ENCODE results near the gene MCOLN2. TPM values are rescaled to one million over a fixed set of nuclear protein-coding genes. Genes with fewer than 3 reads are reported as not detected.
"Not testable (repeated sequence)": the region's sequence is repeated elsewhere in the genome, so short reads cannot be mapped to it uniquely, and the experiment has no call there.

The MCOLN2 gene
- total and polyA plus RNA-seq, 2 of the 4 experiments (the other 2 are of a cell fraction): 0.43 to 0.54 TPM

GRCh38 chr1:85015826-85016225 lies 18.9 kb upstream of the MCOLN2 start:
- no peak for TF ChIP-seq MAZ (IDR thresholded peaks at IDR 0.05; ENCODE audit: borderline replicate concordance, low read depth, low read length)
- Histone ChIP-seq H3K36me3 (ENCODE audit: control insufficient read depth, insufficient read depth, low read length) (no peaks in the 10 kb centered on the region), H3K9ac (ENCODE audit: low read depth, low read length) (no peak overlapping the region), H3K4me3 (ENCODE audit: insufficient read depth, low read depth, low read length) (no peak overlapping the region), H3K4ac (ENCODE audit: low read depth, low read length) (no peak overlapping the region), H3K9me3 (ENCODE audit: control insufficient read depth, insufficient read depth, low read length) (0 out of 2 replicates have a peak, but pooled peaks cover 2% of the 10 kb centered on the region), H3K14ac (replicated peaks; ENCODE audit: low read depth, low read length) (no peak overlapping the region), H2AK9ac (replicated peaks; ENCODE audit: low read depth, low read length, poor library complexity) (no peak overlapping the region), H3K4me2 (ENCODE audit: low read depth, low read length) (no peak overlapping the region), H3K9me1 (ENCODE audit: insufficient read depth, low read length) (no peaks in the 10 kb centered on the region), H2BK120ac (ENCODE audit: low read depth, low read length) (no peak overlapping the region), H3K23ac (ENCODE audit: low read depth, low read length) (no peak overlapping the region), H3K56ac (ENCODE audit: extremely low read depth, insufficient read depth, low read length) (no peak overlapping the region), H4K20me1 (ENCODE audit: insufficient read depth, low read length) (no peaks in the 10 kb centered on the region), H4K5ac (ENCODE audit: low read depth, low read length) (no peak overlapping the region), H4K8ac (ENCODE audit: low read depth in 2 of 2, low read length in 2 of 2) (no peak overlapping the region), H2AFZ (replicated peaks; ENCODE audit: low read length, poor library complexity) (no peak overlapping the region), H3K79me1 (ENCODE audit: low read depth in 1 of 2, low read length in 2 of 2) (no peaks in the 10 kb centered on the region), H3K18ac (ENCODE audit: low read depth, low read length) (no peak overlapping the region), H2AK5ac (ENCODE audit: low read depth, low read length) (no peak overlapping the region), H3K27ac (ENCODE audit: insufficient read depth, low read length) (no peak overlapping the region), H4K91ac (ENCODE audit: insufficient read depth, low read depth, low read length) (no peak overlapping the region), H2BK5ac (ENCODE audit: low read depth, low read length, poor library complexity, severe bottlenecking) (no peak overlapping the region), H3K27me3 (ENCODE audit: control insufficient read depth, insufficient read depth, low read length) (peaks cover 12% of the 10 kb centered on the region), H3K4me1 (ENCODE audit: control insufficient read depth, insufficient read depth, low read length) (no peaks in the 10 kb centered on the region), H2BK20ac (ENCODE audit: low read depth, low read length) (no peak overlapping the region), H2BK15ac (ENCODE audit: low read depth, low read length) (no peak overlapping the region)
- CTCF ChIA-PET: no interaction called here
- intact Hi-C loops (cut with micrococcal nuclease) (no loop called here), in situ Hi-C loops (cut with MboI; ENCODE audit: low sequenced_read_pairs) (no loop called here), dilution Hi-C loops (cut with HindIII; ENCODE audit: low sequenced_read_pairs, unreplicated experiment) (no loop called here)
- no TSS peak for BruUV-seq (replicated peaks)
- POLR2A ChIA-PET (ENCODE audit: unreplicated experiment): no interaction called here
- WGBS, 2 experiments (ENCODE audit: extremely low coverage in 2 of 2, insufficient read length in 1 of 2): no CpG with 5 or more reads among the region's 1 CpG
- ATAC-seq (ENCODE audit: low read depth): no peak
- DNase-seq: no peak

GRCh38 chr1:85005641-85006040 lies 8.7 kb upstream of the MCOLN2 start:
- H3K18ac ChIP-seq (ENCODE audit: low read depth, low read length); H2BK120ac ChIP-seq (ENCODE audit: low read depth, low read length); H3K9me3 ChIP-seq (ENCODE audit: control insufficient read depth, insufficient read depth, low read length); H2AFZ ChIP-seq (replicated peaks; ENCODE audit: low read length, poor library complexity); H3K23ac ChIP-seq (ENCODE audit: low read depth, low read length); H3K27ac ChIP-seq (ENCODE audit: insufficient read depth, low read length); H4K20me1 ChIP-seq (ENCODE audit: insufficient read depth, low read length); H4K8ac ChIP-seq (ENCODE audit: low read depth in 2 of 2, low read length in 2 of 2); DNase-seq; H3K9me1 ChIP-seq (ENCODE audit: insufficient read depth, low read length); H3K56ac ChIP-seq (ENCODE audit: extremely low read depth, insufficient read depth, low read length); H3K4me2 ChIP-seq (ENCODE audit: low read depth, low read length); CTCF ChIA-PET; H3K79me1 ChIP-seq (ENCODE audit: low read depth in 1 of 2, low read length in 2 of 2); H2BK5ac ChIP-seq (ENCODE audit: low read depth, low read length, poor library complexity, severe bottlenecking); intact Hi-C loops (cut with micrococcal nuclease); H2AK5ac ChIP-seq (ENCODE audit: low read depth, low read length); in situ Hi-C loops (cut with MboI; ENCODE audit: low sequenced_read_pairs); H4K91ac ChIP-seq (ENCODE audit: insufficient read depth, low read depth, low read length); POLR2A ChIA-PET (ENCODE audit: unreplicated experiment); H3K4me3 ChIP-seq (ENCODE audit: insufficient read depth, low read depth, low read length); ATAC-seq (ENCODE audit: low read depth); BruUV-seq (replicated peaks); H3K4me1 ChIP-seq (ENCODE audit: control insufficient read depth, insufficient read depth, low read length); H3K9ac ChIP-seq (ENCODE audit: low read depth, low read length); dilution Hi-C loops (cut with HindIII; ENCODE audit: low sequenced_read_pairs, unreplicated experiment); H3K36me3 ChIP-seq (ENCODE audit: control insufficient read depth, insufficient read depth, low read length); H4K5ac ChIP-seq (ENCODE audit: low read depth, low read length); H3K4ac ChIP-seq (ENCODE audit: low read depth, low read length); H2BK20ac ChIP-seq (ENCODE audit: low read depth, low read length); H2BK15ac ChIP-seq (ENCODE audit: low read depth, low read length); H2AK9ac ChIP-seq (replicated peaks; ENCODE audit: low read depth, low read length, poor library complexity); H3K14ac ChIP-seq (replicated peaks; ENCODE audit: low read depth, low read length): not testable (repeated sequence)
- no CpG with 5 or more reads among the region's 1 CpG for WGBS, 2 experiments (ENCODE audit: extremely low coverage in 2 of 2, insufficient read length in 1 of 2)
- H3K27me3 ChIP-seq (ENCODE audit: control insufficient read depth, insufficient read depth, low read length): peaks cover 20% of the 10 kb centered on the region

Measured in IMR-90 (cell line).